ENCODE measurements around the gene RIPOR3.
"Not testable (repeated sequence)": the region's sequence is repeated elsewhere in the genome, so short reads cannot be mapped to it uniquely, and the experiment has no call there.

Gene RIPOR3

GRCh38 chr20:50676858-50677257 is 14.5 kb downstream of the RIPOR3 start:
- no peak for DNase-seq

GRCh38 chr20:50676377-50676731 is 15.0 kb downstream of the RIPOR3 start:
- DNase-seq: not testable (repeated sequence)

GRCh38 chr20:50675671-50676376 is 15.5 kb downstream of the RIPOR3 start:
- no peak for DNase-seq

DNA sequence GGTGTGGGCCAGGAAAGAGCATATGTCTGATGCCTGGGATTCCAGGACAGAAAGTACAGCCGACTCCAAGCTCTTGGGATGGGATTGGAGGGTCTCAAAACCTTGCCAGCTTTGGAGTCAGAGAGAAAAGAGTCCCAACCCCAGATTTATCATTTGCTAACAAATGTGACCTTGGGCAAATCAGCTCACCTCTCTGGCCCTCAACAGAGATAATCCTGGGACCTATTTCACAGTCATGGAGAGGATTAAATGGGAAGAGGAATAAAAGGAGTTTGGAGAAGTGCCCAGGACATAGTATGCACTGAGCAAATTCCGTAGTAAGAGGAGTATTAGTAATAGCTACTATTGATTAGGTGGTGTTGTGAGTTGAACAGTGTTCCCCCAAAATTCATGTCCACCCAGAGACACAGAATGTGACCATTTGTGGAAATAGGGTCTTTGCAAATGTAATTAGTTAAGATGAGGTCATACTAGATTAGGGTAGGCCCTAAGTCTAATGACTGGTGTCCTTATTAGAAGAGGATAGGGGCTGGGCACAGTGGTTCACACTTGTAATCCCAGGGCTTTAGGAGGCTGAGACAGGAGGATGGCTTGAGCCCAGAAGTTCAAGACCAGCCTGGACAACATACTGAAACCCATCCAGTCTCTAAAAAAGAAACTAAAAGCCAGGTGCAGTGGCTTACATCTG is 17.1 kb downstream of the RIPOR3 start:
- no peak for DNase-seq

GRCh38 chr20:50673466-50674137 is 17.7 kb downstream of the RIPOR3 start:
- DNase-seq: no peak

DNA sequence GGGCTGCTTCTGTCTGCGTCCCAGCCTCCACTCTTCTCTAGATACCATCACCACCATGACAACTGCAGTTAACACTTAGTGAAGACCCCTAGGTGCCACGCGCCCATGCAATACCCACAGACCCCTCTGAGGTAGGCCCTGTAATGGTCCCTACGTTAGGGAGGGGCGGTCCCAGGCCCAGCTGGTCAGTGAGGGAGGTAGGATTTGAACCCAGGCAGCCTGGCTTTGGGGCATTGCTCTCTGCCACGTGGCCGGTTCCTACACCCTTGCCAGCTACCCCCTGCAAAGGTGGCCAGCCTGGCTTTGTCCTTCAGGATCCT is 18.2 kb downstream of the RIPOR3 start:
- no peak for DNase-seq

- no peak for DNase-seq
Measured at GRCh38 chr20:50672400-50673145, 18.8 kb downstream of the RIPOR3 start.

- DNase-seq: no peak
Measured at GRCh38 chr20:50671626-50672025, 19.7 kb downstream of the RIPOR3 start.

DNA sequence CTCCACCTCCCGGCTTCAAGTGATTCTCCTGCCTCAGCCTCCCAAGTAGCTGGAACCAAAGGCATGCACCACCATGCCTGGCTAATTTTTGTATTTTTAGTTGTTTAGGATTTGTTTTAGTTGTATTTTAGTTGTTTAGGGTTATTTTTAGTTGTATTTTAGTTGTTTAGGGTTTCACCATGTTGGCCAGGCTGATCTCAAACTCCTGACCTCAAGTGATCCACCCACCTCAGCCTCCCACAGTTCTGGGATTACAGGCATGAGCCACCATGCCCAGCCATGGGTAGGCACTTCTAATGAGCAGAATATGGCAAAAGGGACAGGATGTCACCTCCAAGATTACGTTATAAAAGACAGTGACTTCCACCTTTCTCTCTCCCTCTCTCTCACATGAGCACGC is 20.3 kb downstream of the RIPOR3 start:
- not testable (repeated sequence) for DNase-seq

- no peak for DNase-seq
Measured at GRCh38 chr20:50670126-50670862, 21.0 kb downstream of the RIPOR3 start.

- DNase-seq: no peak
Measured at GRCh38 chr20:50668798-50669197, 22.5 kb downstream of the RIPOR3 start.

DNA sequence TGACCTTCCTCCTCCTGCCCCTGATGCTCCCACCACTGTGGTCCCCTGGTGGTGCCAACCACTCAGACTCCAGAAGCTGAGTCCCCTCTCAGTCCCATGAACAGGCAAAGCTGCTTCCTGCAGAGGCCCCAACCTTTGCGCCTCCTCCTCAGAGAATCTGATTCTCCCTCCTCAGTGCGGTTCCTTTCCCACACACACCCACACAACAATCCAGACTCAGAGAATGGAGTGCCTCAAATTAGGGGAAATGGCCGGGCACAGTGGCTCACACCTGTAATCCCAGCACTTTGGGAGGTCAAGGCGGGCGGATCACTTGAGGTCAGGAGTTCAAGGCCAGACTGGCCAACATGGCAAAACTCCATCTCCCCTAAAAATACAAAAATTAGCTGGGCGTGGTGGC is 23.0 kb downstream of the RIPOR3 start:
- no peak for DNase-seq

DNA sequence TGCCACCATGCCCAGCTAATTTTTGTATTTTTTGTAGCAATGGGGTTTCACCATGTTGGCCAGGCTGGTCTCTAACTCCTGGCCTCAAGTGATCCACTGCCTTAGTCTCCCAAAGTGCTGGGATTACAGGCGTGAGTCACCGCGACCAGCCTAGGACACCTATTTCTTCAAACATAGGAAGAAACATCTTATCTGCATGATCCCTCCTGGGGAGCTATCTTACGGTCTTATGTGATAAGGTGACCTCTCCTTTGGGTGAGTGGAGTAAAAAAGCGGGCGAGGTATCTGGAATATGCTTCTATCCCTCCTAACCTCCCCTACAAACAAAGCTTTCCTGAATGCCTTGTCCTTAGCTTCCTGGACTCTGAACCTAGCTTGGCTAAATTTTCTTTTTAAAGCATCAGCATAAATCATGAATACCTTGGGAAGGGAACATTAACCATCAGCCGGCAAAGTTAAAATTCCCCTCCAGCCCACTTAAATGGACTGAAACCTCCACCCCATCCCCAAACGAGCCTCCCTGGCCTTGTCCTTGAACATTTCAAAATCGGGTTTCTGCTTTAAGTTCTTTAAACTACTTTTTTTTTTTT is 24.5 kb downstream of the RIPOR3 start:
- no peak for DNase-seq

DNA sequence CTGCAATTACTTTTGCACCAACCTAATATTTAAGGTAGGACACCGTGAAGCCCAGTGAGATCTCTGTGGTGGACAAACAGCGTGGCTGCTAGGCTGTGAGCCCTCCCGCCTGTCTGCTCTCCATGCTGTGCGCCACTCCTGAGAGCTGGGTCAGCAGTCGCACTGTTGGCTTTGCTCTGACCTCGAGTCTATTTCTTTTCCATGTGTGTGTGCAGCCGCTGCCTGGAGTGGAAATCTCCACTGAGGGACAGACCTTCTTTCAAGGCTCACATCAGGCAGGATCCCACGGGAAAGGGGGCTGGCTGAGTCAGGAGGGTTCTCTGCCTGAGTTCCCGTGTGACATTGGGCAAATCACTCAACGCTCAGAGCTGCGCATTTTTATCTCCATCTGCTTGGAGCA is 27.1 kb downstream of the RIPOR3 start:
- DNase-seq: no peak

GRCh38 chr20:50663095-50663821 is 28.1 kb downstream of the RIPOR3 start:
- peak; percentile 41 to 73 for DNase-seq

DNA sequence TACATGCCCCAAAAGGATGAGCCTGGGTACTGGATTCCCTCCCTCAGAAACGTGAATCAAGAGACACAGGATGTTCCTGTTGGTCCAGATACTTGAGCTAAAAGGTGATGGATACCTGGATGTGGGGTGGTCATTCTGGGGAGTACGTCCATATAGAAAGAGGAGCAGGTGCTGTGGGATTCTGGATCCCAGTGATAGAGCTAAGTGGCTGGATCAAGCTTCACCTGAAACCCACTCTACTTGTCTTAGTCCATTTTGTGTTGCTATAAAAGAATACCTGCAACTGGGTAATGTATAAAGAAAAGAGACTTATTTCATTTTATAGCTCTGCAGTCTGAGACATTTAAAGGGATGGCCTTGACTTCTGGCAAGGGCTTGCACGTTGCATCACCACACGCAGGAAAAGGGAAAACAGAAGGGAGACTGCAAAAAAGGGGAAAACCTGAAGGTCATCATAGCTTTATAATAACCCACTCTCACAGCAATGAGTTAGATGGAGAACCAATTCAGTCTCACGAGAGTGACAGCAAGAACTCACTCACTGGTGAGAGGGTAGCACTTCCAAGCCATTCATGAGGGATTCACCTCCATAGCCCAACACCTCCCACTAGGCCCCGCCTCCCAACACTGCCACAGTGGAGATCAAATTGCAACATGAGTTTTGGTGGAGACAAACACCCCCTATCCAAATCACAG is 31.2 kb downstream of the RIPOR3 start:
- no peak for DNase-seq

DNA sequence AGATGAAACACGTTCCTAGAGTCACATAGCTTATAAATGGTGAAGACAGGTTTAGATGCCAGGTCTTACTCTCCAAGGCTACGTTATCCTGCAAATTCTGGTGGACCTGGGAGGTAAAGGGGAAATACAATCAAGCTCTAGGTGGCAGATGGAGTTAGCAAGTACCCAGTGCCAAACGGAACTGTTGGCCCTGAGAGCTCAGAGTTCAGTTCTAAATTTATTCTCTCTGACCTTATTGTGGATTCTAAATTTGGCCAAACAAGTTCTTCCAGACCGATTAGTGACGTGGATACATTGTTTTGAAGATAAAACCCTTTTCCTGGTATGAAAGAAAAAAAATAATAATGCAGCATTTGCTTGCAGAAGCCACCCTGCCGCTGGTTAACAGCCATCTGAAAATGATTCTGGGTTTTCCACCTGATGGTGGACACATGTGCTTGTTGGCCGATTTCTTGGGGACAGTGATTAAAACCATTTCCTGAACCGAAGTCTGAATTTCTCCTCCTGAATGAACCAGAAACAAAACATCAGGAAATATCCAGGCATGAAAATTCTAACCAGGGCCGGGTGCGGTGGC is 32.5 kb downstream of the RIPOR3 start:
- DNase-seq: no peak

GRCh38 chr20:50655311-50655880 is 35.9 kb downstream of the RIPOR3 start:
- DNase-seq: no peak

GRCh38 chr20:50654904-50655303 is 36.4 kb downstream of the RIPOR3 start:
- no peak for DNase-seq

- DNase-seq: no peak
Measured at GRCh38 chr20:50652702-50653294, 38.5 kb downstream of the RIPOR3 start.

All from NCI-H526 (cell line).